Gastroesophageal sphincter (tissue), 3 donors: Measurements from ENCODE around the gene SBK2.

ENCODE experiments used
- EP300 ChIP-seq: sonication (generic); formaldehyde crosslinking; IDR thresholded peaks from one replicate; pipeline ENCODE4 v1.6.1; 2017; ENCODE audit warnings: antibody characterized with exemption, mild to moderate bottlenecking
- POLR2A ChIP-seq, 2 donors: fragments of 450-650 bp; IDR thresholded peaks; one replicate each; pipeline ENCODE4 v1.6.1; 2017; ENCODE audit warnings: antibody characterized with exemption in 2 of 2, mild to moderate bottlenecking in 2 of 2, moderate library complexity in 1 of 2
- POLR2AphosphoS5 ChIP-seq: sonication (generic); formaldehyde crosslinking; IDR thresholded peaks from one replicate; pipeline ENCODE4 v1.6.1; 2017; ENCODE audit warnings: antibody characterized with exemption
- TF ChIP-seq, protein P1 (sequence below), 4 experiments: fragments of 200-600 bp in 2 of 4; fragments of 450-650 bp in 2 of 4; sonication (generic) in 1 of 4; IDR thresholded peaks; one replicate each; pipeline ENCODE4 v1.5.1; 2017 to 2019; ENCODE audit warnings: antibody characterized with exemption in 4 of 4, mild to moderate bottlenecking in 2 of 4, moderate library complexity in 2 of 4

GRCh38 chr19:55516878-55517620 is 19.9 kb downstream of the SBK2 start:
- TF ChIP-seq, protein P1, sequence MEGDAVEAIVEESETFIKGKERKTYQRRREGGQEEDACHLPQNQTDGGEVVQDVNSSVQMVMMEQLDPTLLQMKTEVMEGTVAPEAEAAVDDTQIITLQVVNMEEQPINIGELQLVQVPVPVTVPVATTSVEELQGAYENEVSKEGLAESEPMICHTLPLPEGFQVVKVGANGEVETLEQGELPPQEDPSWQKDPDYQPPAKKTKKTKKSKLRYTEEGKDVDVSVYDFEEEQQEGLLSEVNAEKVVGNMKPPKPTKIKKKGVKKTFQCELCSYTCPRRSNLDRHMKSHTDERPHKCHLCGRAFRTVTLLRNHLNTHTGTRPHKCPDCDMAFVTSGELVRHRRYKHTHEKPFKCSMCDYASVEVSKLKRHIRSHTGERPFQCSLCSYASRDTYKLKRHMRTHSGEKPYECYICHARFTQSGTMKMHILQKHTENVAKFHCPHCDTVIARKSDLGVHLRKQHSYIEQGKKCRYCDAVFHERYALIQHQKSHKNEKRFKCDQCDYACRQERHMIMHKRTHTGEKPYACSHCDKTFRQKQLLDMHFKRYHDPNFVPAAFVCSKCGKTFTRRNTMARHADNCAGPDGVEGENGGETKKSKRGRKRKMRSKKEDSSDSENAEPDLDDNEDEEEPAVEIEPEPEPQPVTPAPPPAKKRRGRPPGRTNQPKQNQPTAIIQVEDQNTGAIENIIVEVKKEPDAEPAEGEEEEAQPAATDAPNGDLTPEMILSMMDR (IDR thresholded peaks at IDR 0.05) = peak in 3 of 4 experiments; percentile 90 to 97 (median 93)
- TF ChIP-seq POLR2A (IDR thresholded peaks at IDR 0.05) = peak in 1 of 2 donors; percentile 20
- TF ChIP-seq EP300 = no peak
- TF ChIP-seq POLR2AphosphoS5 = peak; percentile 33
